ENCODE data around the gene ACOX3.

Gene ACOX3

GRCh38 chr4:8385106-8385505 is 55.4 kb downstream of the ACOX3 start:
- DNase-seq, result no peak

- DNase-seq, result no peak
Observed at GRCh38 chr4:8384397-8385060, 56.0 kb downstream of the ACOX3 start.

GRCh38 chr4:8383451-8384160 is 56.9 kb downstream of the ACOX3 start:
- no peak for DNase-seq

GRCh38 chr4:8383016-8383415 is 57.5 kb downstream of the ACOX3 start:
- no peak for DNase-seq

GRCh38 chr4:8381814-8382581 is 58.5 kb downstream of the ACOX3 start:
- no peak for DNase-seq

- no peak for DNase-seq
Observed at GRCh38 chr4:8380511-8381415, 59.8 kb downstream of the ACOX3 start.

GRCh38 chr4:8379771-8380170 is 60.8 kb downstream of the ACOX3 start:
- DNase-seq, result no peak

GRCh38 chr4:8379281-8379680 is 61.2 kb downstream of the ACOX3 start:
- DNase-seq, result no peak

- DNase-seq, result no peak
Observed at GRCh38 chr4:8378776-8379175, 61.7 kb downstream of the ACOX3 start.

GRCh38 chr4:8378101-8378724 is 62.3 kb downstream of the ACOX3 start:
- DNase-seq, result no peak

GRCh38 chr4:8377103-8378075 is 63.1 kb downstream of the ACOX3 start:
- no peak for DNase-seq

- no peak for DNase-seq
Observed at GRCh38 chr4:8376361-8377102, 64.0 kb downstream of the ACOX3 start.

- DNase-seq, result no peak
Observed at GRCh38 chr4:8374851-8375649, 65.5 kb downstream of the ACOX3 start.

- DNase-seq, result no peak
Observed at GRCh38 chr4:8373973-8374545, 66.5 kb downstream of the ACOX3 start.

- no peak for DNase-seq
Observed at GRCh38 chr4:8373270-8373972, 67.1 kb downstream of the ACOX3 start.

- peak in 1 of 3 experiments; percentile 30 for DNase-seq
Observed at GRCh38 chr4:8372506-8372905, 68.0 kb downstream of the ACOX3 start.

GRCh38 chr4:8371596-8371995 is 68.9 kb downstream of the ACOX3 start:
- DNase-seq, result no peak

GRCh38 chr4:8370835-8371595 is 69.5 kb downstream of the ACOX3 start:
- peak in 2 of 3 experiments; percentile 10 to 69 for DNase-seq
